ENCODE data around the gene SPACA7.

Gene SPACA7

GRCh38 chr13:112475889-112476288 lies 99.7 kb downstream of the SPACA7 start:
- no peaks in the 10 kb centered on the region for H3K36me3 ChIP-seq (ENCODE audit: insufficient read depth, low read length)
- H3K27me3 ChIP-seq (ENCODE audit: control insufficient read depth in 1 of 2, insufficient read depth in 2 of 2, low read length in 2 of 2) = no peaks in the 10 kb centered on the region
- H3K4me1 ChIP-seq (ENCODE audit: insufficient read depth, low read length) = no peaks in the 10 kb centered on the region
- no peak overlapping the region for H3K4me3 ChIP-seq (ENCODE audit: low read depth in 1 of 2, low read length in 2 of 2)
- H3K9me3 ChIP-seq (ENCODE audit: low read length) = no peaks in the 10 kb centered on the region
- no peak overlapping the region for H3K27ac ChIP-seq (ENCODE audit: low read depth, low read length)
- no peak overlapping the region for H3K9ac ChIP-seq (ENCODE audit: low read length)

GRCh38 chr13:112477070-112477619 lies 101.0 kb downstream of the SPACA7 start:
- Histone ChIP-seq H3K36me3 (ENCODE audit: insufficient read depth, low read length) (no peaks in the 10 kb centered on the region), H3K4me3 (ENCODE audit: low read depth in 1 of 2, low read length in 2 of 2) (no peak overlapping the region), H3K9ac (ENCODE audit: low read length) (no peak overlapping the region), H3K27me3 (ENCODE audit: control insufficient read depth in 1 of 2, insufficient read depth in 2 of 2, low read length in 2 of 2) (no peaks in the 10 kb centered on the region), H3K9me3 (ENCODE audit: low read length) (no peaks in the 10 kb centered on the region), H3K27ac (ENCODE audit: low read depth, low read length) (no peak overlapping the region), H3K4me1 (ENCODE audit: insufficient read depth, low read length) (no peaks in the 10 kb centered on the region)

GRCh38 chr13:112479389-112479788 lies 103.2 kb downstream of the SPACA7 start:
- Histone ChIP-seq H3K27me3 (ENCODE audit: control insufficient read depth in 1 of 2, insufficient read depth in 2 of 2, low read length in 2 of 2) (no peaks in the 10 kb centered on the region), H3K9ac (ENCODE audit: low read length) (no peak overlapping the region), H3K27ac (ENCODE audit: low read depth, low read length) (no peak overlapping the region), H3K36me3 (ENCODE audit: insufficient read depth, low read length) (no peaks in the 10 kb centered on the region), H3K9me3 (ENCODE audit: low read length) (no peaks in the 10 kb centered on the region), H3K4me3 (ENCODE audit: low read depth in 1 of 2, low read length in 2 of 2) (no peak overlapping the region), H3K4me1 (ENCODE audit: insufficient read depth, low read length) (no peaks in the 10 kb centered on the region)

- Histone ChIP-seq H3K4me1 (ENCODE audit: insufficient read depth, low read length) (no peaks in the 10 kb centered on the region), H3K9ac (ENCODE audit: low read length) (no peak overlapping the region), H3K27ac (ENCODE audit: low read depth, low read length) (no peak overlapping the region), H3K9me3 (ENCODE audit: low read length) (no peaks in the 10 kb centered on the region), H3K36me3 (ENCODE audit: insufficient read depth, low read length) (peaks cover 2% of the 10 kb centered on the region), H3K27me3 (ENCODE audit: control insufficient read depth in 1 of 2, insufficient read depth in 2 of 2, low read length in 2 of 2) (no peaks in the 10 kb centered on the region), H3K4me3 (ENCODE audit: low read depth in 1 of 2, low read length in 2 of 2) (no peak overlapping the region)
Measured at GRCh38 chr13:112481458-112481857, 105.3 kb downstream of the SPACA7 start.

- Histone ChIP-seq H3K9me3 (ENCODE audit: low read length) (no peaks in the 10 kb centered on the region), H3K9ac (ENCODE audit: low read length) (no peak overlapping the region), H3K27me3 (ENCODE audit: control insufficient read depth in 1 of 2, insufficient read depth in 2 of 2, low read length in 2 of 2) (no peaks in the 10 kb centered on the region), H3K4me1 (ENCODE audit: insufficient read depth, low read length) (no peaks in the 10 kb centered on the region), H3K36me3 (ENCODE audit: insufficient read depth, low read length) (peaks cover 10% of the 10 kb centered on the region), H3K4me3 (ENCODE audit: low read depth in 1 of 2, low read length in 2 of 2) (no peak overlapping the region), H3K27ac (ENCODE audit: low read depth, low read length) (no peak overlapping the region)
Measured at GRCh38 chr13:112483299-112483698, 107.1 kb downstream of the SPACA7 start.

Measured in muscle layer of colon (tissue), 2 donors.